ENCODE results near the gene QKI.
"Not testable (repeated sequence)": the region's sequence is repeated elsewhere in the genome, so short reads cannot be mapped to it uniquely, and the experiment has no call there.

QKI gene

GRCh38 chr6:163414117-163414945 lies at the start of gene QKI:
Gene QKI, plus strand, starts transcription at chr6:163414718. Its CDS starts 476 bp downstream, at chr6:163415194.
- DNase-seq, result peak; percentile 86

DNA sequence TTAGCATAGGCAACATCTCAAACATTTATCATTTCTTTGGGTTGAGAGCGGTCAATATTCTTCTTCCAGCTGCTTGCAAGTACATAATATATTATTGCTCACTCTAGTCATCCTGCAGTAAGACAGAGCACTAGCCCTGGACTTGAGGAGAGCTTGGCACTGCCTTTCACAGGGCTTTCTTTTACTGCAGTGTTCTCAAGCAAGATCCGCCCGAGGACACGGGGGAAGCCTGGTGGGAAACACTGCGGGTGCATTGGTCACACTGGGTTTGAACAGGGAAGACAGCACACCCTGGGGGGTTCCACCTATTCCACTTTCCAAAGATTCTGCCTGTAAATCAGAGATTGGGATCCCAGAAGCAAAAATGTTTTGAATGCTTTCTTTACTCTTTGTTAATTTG lies 48.2 kb upstream of the QKI start:
- DNase-seq, result no peak

DNA sequence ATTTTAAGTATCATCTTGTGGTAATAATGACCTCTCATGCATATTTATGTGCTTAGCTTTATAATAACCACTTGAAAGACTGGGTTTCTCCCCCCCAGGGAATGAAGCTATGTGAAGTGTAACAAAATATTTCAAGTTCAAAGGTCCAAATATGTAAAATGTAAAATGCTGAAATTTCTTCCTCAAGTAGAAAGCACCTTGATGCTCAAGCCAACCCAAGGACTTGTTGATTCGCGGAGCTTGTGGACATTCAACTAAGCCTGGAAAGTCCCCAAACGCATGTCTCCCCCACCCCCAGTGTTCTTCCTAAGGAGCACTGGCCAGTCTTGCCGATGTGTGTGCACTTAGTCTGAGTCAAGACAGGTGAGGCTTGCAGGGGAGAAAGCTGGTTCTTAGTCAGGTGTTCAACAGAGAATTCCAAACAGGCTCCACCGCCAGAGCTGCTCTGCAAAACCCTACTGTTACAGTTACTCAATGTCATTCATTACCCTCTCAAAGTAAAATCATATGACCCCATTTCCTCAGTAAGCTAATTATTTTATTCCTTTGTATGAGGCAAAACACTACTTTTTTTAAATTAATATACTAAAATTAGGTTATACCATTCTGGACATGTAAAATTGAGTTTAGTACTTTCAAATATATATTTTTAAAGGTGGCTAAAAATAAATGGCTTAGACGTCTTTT lies 46.9 kb upstream of the QKI start:
- DNase-seq, result no peak

GRCh38 chr6:163369141-163369540 lies 45.4 kb upstream of the QKI start:
- no peak for DNase-seq

DNA sequence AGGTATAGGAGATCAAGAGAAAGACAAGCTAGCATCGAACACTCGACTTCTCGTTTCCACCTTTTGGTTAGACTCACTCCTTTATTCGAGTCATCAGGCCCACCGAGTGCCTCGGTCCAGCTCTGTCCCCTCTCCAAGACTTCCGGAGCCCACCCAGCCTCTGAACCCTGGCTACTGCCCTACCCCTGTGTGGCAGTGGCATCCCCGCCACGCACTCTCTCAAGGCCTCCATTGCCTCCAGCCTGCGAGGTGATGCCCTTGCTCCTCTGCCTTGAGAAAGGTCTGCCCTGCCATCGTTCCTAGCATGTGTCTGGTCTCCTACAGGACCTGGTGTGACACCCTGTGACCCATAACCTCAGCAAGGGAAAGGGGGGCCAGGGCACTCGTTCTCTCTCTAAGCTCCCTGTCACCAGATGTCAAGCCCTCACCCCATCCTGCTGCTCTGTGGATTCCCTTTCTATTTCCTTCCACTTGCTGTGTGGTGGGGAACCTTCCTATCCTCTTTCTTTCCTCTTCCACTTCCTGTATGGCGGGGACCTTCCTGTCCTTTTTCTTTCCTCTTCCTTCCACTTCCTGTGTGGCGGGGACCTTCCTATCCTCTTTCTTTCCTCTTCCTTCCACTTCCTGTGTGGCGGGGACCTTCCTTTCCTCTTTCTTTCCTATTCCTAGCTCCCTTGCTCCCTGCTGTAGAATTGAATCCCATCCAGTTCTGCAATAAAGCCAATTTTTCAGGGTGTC lies 44.7 kb upstream of the QKI start:
- DNase-seq, result no peak

DNA sequence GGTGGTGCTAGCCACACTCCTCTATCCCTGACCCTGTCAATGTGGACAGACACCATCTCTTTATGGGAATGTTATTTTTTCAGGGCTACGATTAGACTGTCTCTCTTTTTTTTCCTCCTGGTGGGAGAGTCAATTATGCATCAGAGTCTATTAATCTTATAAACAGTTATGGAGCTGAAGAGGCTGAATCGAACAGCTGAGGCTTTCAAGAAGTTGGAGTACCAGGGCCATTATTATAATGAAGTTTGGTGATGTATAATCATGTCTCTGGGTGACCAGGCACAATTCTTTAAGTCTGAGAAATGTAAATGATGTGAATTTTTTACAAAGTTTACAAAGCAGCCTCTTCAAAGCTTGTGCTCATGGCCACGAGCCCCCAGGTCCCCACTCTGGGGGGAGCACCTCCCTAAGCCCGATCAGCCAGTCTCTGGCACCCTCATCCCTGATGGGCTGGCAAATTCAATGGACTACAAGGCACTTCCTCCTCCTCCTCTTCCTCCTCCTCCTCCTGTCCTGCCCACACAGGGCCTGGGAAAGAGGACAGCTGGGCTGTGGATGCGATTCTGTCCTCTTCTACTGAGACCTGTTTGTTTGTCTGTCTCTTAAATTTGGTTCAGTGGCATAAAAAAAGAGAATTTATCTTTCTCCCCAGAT lies 43.9 kb upstream of the QKI start:
- DNase-seq, result no peak

GRCh38 chr6:163371129-163371528 lies 43.4 kb upstream of the QKI start:
- no peak for DNase-seq

GRCh38 chr6:163373240-163373639 lies 41.3 kb upstream of the QKI start:
- DNase-seq, result no peak

GRCh38 chr6:163375361-163375760 lies 39.2 kb upstream of the QKI start:
- no peak for DNase-seq

- no peak for DNase-seq
Observed at GRCh38 chr6:163376187-163376586, 38.3 kb upstream of the QKI start.

DNA sequence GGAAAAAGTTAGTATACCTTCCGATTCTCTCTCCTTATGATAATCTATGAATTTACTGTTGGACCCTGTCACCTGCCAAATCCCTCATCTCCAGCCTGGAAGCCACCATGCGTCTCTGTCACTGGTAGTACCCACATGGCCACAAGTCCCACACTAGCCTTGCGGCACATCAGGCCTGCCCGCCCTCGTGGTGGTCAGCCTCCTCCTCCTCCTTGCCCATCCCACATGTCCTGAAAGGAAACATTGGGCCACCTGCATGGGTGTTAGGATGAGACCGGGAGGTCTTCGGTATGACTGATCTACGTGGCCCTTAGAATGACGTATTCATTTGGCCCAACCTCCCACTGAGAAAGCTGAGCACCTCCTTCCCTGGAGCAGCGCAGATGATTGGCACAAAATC lies 37.0 kb upstream of the QKI start:
- DNase-seq, result no peak

DNA sequence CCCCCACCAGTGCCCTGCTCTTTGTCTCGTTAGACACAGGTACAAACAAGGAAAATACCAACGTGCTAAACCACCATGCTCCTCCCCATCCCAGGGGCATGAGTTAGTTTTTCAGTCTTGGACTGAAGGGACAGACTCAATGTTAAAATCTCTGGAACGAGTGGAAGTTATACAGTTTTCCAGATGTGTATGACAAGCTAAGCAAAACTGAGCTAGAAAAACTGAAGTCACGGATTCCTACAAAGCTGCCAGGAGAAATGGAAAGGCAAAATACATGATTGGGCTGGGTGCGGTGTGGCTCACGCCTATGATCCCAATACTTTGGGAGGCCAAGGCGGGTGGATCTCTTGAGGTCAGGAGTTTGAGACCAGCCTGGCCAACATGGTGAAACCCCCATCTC lies 34.3 kb upstream of the QKI start:
- no peak for DNase-seq

GRCh38 chr6:163381118-163381756 lies 33.3 kb upstream of the QKI start:
- DNase-seq, result no peak

DNA sequence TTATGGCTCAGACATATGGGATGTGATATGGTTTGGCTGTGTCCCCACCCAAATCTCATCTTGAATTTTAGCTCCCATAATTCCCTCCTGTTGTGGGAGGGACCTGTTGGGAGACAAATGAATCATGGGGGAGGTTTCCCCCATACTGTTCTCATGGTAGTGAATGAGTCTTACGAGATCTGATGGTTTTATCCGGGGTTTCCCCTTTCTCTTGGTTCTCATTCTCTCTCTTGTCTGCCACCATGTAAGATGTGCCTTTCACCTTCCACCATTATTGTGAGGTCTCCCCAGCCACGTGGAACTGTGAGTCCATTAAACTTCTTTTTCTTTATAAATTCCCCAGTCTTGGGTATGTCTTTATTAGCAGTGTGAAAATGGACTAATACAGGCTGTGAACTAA lies 31.1 kb upstream of the QKI start:
- not testable (repeated sequence) for DNase-seq

DNA sequence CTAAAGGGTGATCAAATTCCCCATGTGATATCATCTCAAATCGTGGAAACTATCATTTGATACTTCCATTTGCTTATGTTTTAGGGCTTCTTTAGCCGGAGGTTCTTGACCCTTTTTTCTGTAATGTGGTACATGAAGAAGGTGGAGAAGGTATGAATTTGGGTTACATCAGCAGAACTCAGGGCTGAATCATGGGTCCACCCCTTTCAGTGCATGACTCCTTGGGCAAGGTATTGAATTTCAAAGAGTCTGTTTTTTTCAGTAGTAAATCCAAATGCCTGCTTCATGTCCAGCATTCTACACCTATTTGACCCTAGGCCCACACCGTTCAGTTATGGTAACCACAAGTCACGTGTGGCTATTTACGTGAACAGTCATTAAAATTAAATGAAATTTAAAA lies 30.6 kb upstream of the QKI start:
- no peak for DNase-seq

GRCh38 chr6:163384510-163384909 lies 30.0 kb upstream of the QKI start:
- no peak for DNase-seq

DNA sequence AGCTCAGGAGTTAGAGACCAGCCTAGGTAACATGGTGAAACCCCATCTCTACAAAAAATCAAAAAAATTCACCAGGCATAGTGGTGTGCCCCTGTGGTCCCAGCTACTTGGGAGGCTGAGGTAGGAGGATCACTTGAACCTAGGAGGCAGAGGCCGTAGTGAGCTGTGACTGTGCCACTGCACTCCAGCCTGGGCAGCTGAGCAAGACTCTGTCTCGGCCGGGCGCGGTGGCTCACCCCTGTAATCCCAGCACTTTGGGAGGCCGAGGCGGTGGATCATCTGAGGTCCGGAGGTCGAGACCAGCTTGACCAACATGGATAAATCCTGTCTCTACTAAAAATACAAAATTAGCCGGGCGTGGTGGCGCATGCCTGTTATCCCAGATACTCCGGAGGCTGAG lies 29.0 kb upstream of the QKI start:
- not testable (repeated sequence) for DNase-seq

GRCh38 chr6:163386329-163386908 lies 28.1 kb upstream of the QKI start:
- DNase-seq, result no peak

GRCh38 chr6:163387317-163387716 lies 27.2 kb upstream of the QKI start:
- no peak for DNase-seq

- DNase-seq, result no peak
Observed at GRCh38 chr6:163389354-163389753, 25.2 kb upstream of the QKI start.

- no peak for DNase-seq
Observed at GRCh38 chr6:163390770-163391169, 23.7 kb upstream of the QKI start.

DNA sequence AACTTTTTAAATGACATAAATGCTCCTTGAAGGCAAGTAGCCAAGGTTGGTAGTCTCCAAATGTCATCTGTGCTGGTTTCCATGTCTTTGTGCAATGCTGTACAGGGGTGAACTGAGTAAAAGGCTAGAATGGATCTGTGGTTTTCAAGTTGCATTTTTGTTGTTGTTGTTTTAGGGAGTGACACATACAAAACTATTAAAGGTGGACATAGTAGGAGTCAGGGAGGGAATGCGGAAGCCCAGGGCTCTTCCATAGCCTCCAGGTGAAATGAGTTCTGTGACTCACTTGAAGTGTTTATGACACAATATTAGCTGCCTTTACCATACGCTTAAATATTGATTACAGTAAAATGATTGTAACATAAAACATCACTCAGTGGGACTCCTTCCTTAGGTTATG lies 22.5 kb upstream of the QKI start:
- DNase-seq, result no peak
